K562 (cell line): ENCODE data around the gene MYO10. TPM values are rescaled to one million over a fixed set of nuclear protein-coding genes. Genes with fewer than 3 reads are reported as not detected.

Experiments
- ATAC-seq: fragments of 200-7000 bp; cut with Tn5 transposase; 3 replicates; pipeline ENCODE4 v1.9.1; 2020; ENCODE audit warnings: moderate library complexity
- BruUV-seq: library from RNA; stranded (reverse); fragments of 400-500 nt; replicated peaks from 2 replicates; lab custom pipeline; 2021; lab: Mats Ljungman, UMichigan
- CTCF ChIA-PET: fragments of 300-600 bp; formaldehyde crosslinking; extraction: SDS; loops from one replicate; lab custom pipeline; 2021; ENCODE audit warnings: low intra/inter-chr PET ratio; lab: Yijun Ruan, JAX
- POLR2A ChIA-PET: fragments of 300-600, 350-650 bp; sonication (Branson Sonifier 250); formaldehyde crosslinking; extraction: SDS; loops from one replicate; lab custom pipeline; 2021; ENCODE audit warnings: antibody characterized with exemption, inconsistent platforms; lab: Yijun Ruan, JAX
- DNase-seq, 4 experiments: peaks; one replicate each; pipeline versions ENCODE4 v3.0.0 to v3.0.0-alpha.2; 2011 to 2018; ENCODE audit warnings: low spot score in 3 of 4, mixed read lengths in 3 of 4; ENCODE audit errors: extremely low read depth in 1 of 4
- FAIRE-seq: peaks from 2 replicates; lab custom pipeline; 2011; peaks lifted over from hg19 to GRCh38; lab: Jason Lieb, UNC
- H2AFZ ChIP-seq: 2 replicates; pipeline ENCODE4 v1.6.0; 2011; ENCODE audit warnings: low read depth, low read length, control low read depth, inconsistent platforms
- H3K27ac ChIP-seq: fragments of 200-600 bp; 3 replicates; pipeline ENCODE4 v1.8.0; 2011; ENCODE audit warnings: low read depth, mild to moderate bottlenecking, control low read depth, inconsistent platforms, low read length, moderate library complexity, mixed read lengths; ENCODE audit errors: extremely low read depth
- H3K27me3 ChIP-seq, 2 experiments: fragments of 300-600 bp in 1 of 2; 2 replicates in 1 of 2; 3 replicates in 1 of 2; pipeline versions ENCODE4 v1.6.0 to v1.8.0; 2011; ENCODE audit warnings: inconsistent platforms in 2 of 2, low read length in 2 of 2, mild to moderate bottlenecking in 1 of 2, mixed read lengths in 1 of 2, moderate library complexity in 1 of 2; ENCODE audit not compliant: control insufficient read depth in 2 of 2, insufficient read depth in 2 of 2
- H3K36me3 ChIP-seq: fragments of 300-600 bp; 3 replicates; pipeline ENCODE4 v1.8.0; 2011; ENCODE audit warnings: mild to moderate bottlenecking, low read length, inconsistent platforms; ENCODE audit not compliant: control insufficient read depth, insufficient read depth
- H3K4me1 ChIP-seq, 2 experiments: fragments of 200-600 bp in 1 of 2; replicated peaks in 1 of 2; 2 replicates in 1 of 2; 3 replicates in 1 of 2; pipeline versions ENCODE4 v1.5.1 to v1.8.0; 2011; ENCODE audit warnings: inconsistent platforms in 2 of 2, low read length in 2 of 2, mild to moderate bottlenecking in 1 of 2, mixed read lengths in 1 of 2, moderate library complexity in 1 of 2; ENCODE audit not compliant: control insufficient read depth in 2 of 2, insufficient read depth in 2 of 2
- H3K4me2 ChIP-seq: 2 replicates; pipeline ENCODE4 v1.6.1; 2011; ENCODE audit warnings: low read length, control low read depth, inconsistent platforms, mixed read lengths; ENCODE audit not compliant: insufficient read depth
- H3K4me3 ChIP-seq: fragments of 200-600 bp; sonication (generic), shearing (Covaris generic); 2 replicates; pipeline ENCODE4 v1.5.1; 2016; ENCODE audit warnings: control low read depth, inconsistent platforms
- H3K79me2 ChIP-seq: fragments of 200-600 bp; 3 replicates; pipeline ENCODE4 v1.8.0; 2011; ENCODE audit warnings: low read length, inconsistent platforms; ENCODE audit not compliant: control insufficient read depth, insufficient read depth
- H3K9ac ChIP-seq, 2 experiments: 2 replicates each; pipeline versions ENCODE4 v1.6.0 to v1.6.1; 2011; ENCODE audit warnings: low read depth in 2 of 2, low read length in 2 of 2, control low read depth in 1 of 2, inconsistent platforms in 1 of 2, mild to moderate bottlenecking in 1 of 2, mixed read lengths in 1 of 2; ENCODE audit not compliant: insufficient read depth in 1 of 2
- H3K9me1 ChIP-seq: one replicate; pipeline ENCODE4 v1.6.0; 2011; ENCODE audit warnings: inconsistent platforms, mild to moderate bottlenecking, low read length, moderate library complexity; ENCODE audit not compliant: control insufficient read depth, insufficient read depth
- H3K9me3 ChIP-seq: replicated peaks from 2 replicates; pipeline ENCODE4 v1.5.1; 2011; ENCODE audit warnings: low read depth, low read length, inconsistent platforms; ENCODE audit not compliant: control insufficient read depth, insufficient read depth
- H4K20me1 ChIP-seq: replicated peaks from 2 replicates; pipeline ENCODE4 v1.6.1; 2011; ENCODE audit warnings: low read length, inconsistent platforms, mixed read lengths; ENCODE audit not compliant: control insufficient read depth, insufficient read depth
- BMI1 ChIP-seq: fragments of 150-350 bp; IDR thresholded peaks from 2 replicates; pipeline ENCODE4 v1.6.1; 2014; ENCODE audit warnings: low read length
- BRD4 ChIP-seq: fragments of 200-600 bp; sonication (generic); IDR thresholded peaks from 2 replicates; pipeline ENCODE4 v1.6.1; 2017; ENCODE audit warnings: inconsistent platforms
- HSF4 ChIP-seq: fragments of 250-450 bp; sonication (Bioruptor Pico); IDR thresholded peaks from 2 replicates; pipeline ENCODE4 v2.1.2; 2022; ENCODE audit warnings: mild to moderate bottlenecking, moderate library complexity, borderline replicate concordance
- NCOA6 ChIP-seq: fragments of 450-650 bp; IDR thresholded peaks from 2 replicates; pipeline ENCODE4 v1.6.1; 2017; ENCODE audit warnings: mild to moderate bottlenecking
- PYGO2 ChIP-seq: fragments of 450-650 bp; IDR thresholded peaks from 2 replicates; pipeline ENCODE4 v1.6.1; 2016; ENCODE audit warnings: mild to moderate bottlenecking, missing genetic modification characterization, moderate library complexity, missing compliant biosample characterization
- RBM15 ChIP-seq: fragments of 200-400 bp; formaldehyde crosslinking; IDR thresholded peaks from 2 replicates; pipeline ENCODE4 v1.6.1; 2018; ENCODE audit warnings: mild to moderate bottlenecking, low read length, moderate library complexity; ENCODE audit not compliant: insufficient read depth
- WGBS: fragments of 100-300 bp; shearing (Covaris generic); methylation state at CpG from one replicate; pipeline ENCODE4 v1.1.6; 2016; ENCODE audit warnings: low coverage, mixed read lengths; ENCODE audit not compliant: insufficient coverage; ENCODE audit errors: missing lambda C conversion rate; 5-methylcytosine and 5-hydroxymethylcytosine counted together
- in situ Hi-C: fragments of 300-500 bp; cut with MboI; formaldehyde crosslinking; loops from 4 replicates; pipeline ENCODE4 v1.15.0; 2018; ENCODE audit warnings: inconsistent platforms, mixed read lengths
- intact Hi-C: fragments of 100-400 bp; cut with micrococcal nuclease; formaldehyde crosslinking; loops from 2 replicates; pipeline ENCODE4 v1.14.2; 2022
- polyA plus RNA-seq, 8 experiments: library from polyadenylated mRNA; depleted of rRNA in 4 of 8; stranded (reverse) in 5 of 8; unstranded in 3 of 8; fragments of >200 nt; fragmentation: Nextera tagmentation in 2 of 8; fragmentation: Illumina TruSeq in 1 of 8; extraction: Ambion mirVana in 2 of 8; extraction: Trizol in 1 of 8; gene quantifications; 2 replicates each; pipeline versions ENCODE4 v1.2.1 to v1.2.3, GENCODE V29; 2011 to 2014; ENCODE audit warnings: inconsistent platforms in 1 of 8, missing spikeins in 1 of 8
- total RNA-seq, 7 experiments: library from RNA; depleted of rRNA in 6 of 7; stranded (reverse); fragments of >200 nt in 6 of 7; fragmentation: Illumina TruSeq in 2 of 7; extraction: Trizol in 2 of 7; gene quantifications; 2 replicates each; pipeline versions ENCODE4 v1.2.1 to v1.2.3, GENCODE V29; 2011 to 2021; ENCODE audit warnings: low replicate concordance in 1 of 7
- TF ChIP-seq, protein P1 (sequence below): sonication (generic); formaldehyde crosslinking; IDR thresholded peaks from 2 replicates; pipeline ENCODE4 v1.8.1; 2023; ENCODE audit warnings: mild to moderate bottlenecking, missing genetic modification reagents
- TF ChIP-seq, protein P2 (sequence below): fragments of 450-650 bp; IDR thresholded peaks from 2 replicates; pipeline ENCODE4 v1.6.1; 2016; ENCODE audit warnings: missing biosample characterization, missing genetic modification characterization
- TF ChIP-seq, protein P3 (sequence below): fragments of 250-450 bp; sonication (Bioruptor Pico); IDR thresholded peaks from 2 replicates; pipeline ENCODE4 v1.5.0; 2021
- TF ChIP-seq, protein P4 (sequence below), 2 experiments: fragments of 450-650 bp; IDR thresholded peaks; 2 replicates each; pipeline ENCODE4 v1.6.1; 2016

MYO10 gene
- total and polyA plus RNA-seq, 9 of the 15 experiments (the other 6 are each of a cell fraction or from before 2014, with no cell fraction given): 0.04 to 0.24 TPM; not detected in 7

DNA sequence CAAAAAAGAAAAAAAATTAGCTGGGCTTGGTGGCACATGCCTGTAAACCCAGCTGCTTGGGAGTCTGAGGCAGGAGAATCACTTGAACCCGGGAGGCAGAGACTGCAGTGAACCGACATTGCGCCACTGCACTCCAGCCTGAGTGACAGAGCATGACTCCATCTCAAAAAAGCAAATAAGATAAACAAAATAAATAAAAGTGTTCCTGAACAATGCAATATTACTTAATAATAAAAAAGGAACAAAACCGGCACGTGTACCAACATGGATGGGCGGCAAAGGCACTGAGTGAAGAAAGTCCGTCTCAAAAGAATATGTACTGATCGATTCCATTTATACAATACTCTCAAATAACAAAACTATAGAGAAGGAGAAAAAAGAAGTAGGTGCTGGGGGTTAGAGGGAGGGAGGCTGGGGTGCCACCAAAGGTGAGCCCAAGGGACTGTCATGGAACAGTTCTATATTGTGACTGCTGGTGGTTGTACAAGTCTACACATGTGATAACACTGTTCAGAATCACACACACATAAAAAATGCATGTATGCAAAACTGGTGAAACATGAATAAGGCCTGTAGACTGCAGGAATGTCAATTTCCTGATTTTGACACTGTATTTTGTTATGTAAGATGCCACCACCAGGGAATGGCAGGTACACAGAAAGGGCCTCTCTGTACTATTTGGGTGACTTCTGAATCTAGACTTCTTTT, 15.8 kb downstream of the MYO10 start (continued):
- TF ChIP-seq, protein P1, sequence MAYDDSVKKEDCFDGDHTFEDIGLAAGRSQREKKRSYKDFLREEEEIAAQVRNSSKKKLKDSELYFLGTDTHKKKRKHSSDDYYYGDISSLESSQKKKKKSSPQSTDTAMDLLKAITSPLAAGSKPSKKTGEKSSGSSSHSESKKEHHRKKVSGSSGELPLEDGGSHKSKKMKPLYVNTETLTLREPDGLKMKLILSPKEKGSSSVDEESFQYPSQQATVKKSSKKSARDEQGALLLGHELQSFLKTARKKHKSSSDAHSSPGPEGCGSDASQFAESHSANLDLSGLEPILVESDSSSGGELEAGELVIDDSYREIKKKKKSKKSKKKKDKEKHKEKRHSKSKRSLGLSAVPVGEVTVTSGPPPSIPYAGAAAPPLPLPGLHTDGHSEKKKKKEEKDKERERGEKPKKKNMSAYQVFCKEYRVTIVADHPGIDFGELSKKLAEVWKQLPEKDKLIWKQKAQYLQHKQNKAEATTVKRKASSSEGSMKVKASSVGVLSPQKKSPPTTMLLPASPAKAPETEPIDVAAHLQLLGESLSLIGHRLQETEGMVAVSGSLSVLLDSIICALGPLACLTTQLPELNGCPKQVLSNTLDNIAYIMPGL (CRISPR knock-in tag): no peak
- TF ChIP-seq NCOA6: no peak

DNA sequence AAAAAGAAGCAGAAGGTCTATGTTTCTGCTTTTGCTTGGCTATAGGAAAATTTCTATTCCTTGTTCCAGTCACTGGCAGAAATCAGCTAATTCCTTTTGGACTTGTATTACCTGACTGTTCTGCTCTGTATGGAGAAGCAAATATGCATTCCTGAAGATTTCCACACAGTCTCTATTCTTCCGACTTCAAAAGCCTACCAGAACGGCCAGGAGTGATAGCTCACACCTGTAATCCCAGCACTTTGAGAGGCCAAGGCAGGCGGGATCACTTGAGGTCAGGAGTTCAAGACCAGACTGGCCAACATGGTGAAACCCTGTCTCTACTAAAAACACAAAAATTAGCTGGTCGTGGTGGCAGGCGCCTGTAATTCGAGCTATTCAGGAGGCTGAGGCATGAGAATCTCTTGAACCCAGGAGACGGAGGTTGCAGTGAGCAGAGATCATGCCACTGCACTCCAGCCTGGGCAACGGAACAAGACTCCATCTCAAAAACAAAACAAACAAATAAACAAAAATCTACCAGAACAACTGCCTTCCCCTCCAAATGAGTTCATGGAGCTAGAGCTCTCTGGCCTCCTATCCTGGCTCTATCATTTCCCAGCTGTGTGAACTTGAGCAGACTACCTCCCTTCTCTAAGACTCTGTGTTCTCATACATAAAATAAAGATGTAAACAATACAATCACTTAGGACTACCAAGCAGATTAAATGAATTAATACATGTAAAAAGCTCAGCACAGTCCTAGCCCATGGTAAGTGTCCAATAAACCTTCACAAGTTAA, 17.0 kb downstream of the MYO10 start:
- Histone ChIP-seq H2AFZ (no peak overlapping the region), H3K36me3 (no peaks in the 10 kb centered on the region), H3K4me3 (no peak overlapping the region), H3K79me2 (no peaks in the 10 kb centered on the region), H3K9ac (no peak overlapping the region), H3K4me1 (no peaks in the 10 kb centered on the region), H3K27ac (no peak overlapping the region), H3K27me3 (peaks cover 0 to 5% of the 10 kb centered on the region in 2 experiments; a peak in 1 of 5 replicates), H4K20me1 (no peaks in the 10 kb centered on the region), H3K9me3 (no peaks in the 10 kb centered on the region), H3K9me1 (no peaks in the 10 kb centered on the region), H3K4me2 (no peak overlapping the region)
- under 1% methylated on average over 8 of the region's 8 CpGs for WGBS
- ChIA-PET CTCF (no interaction called here), POLR2A (interaction anchor here (0.6 to 1.1 kb wide), 2 partner anchors 12 to 28 kb away, joined by 3 read pairs; no protein-coding TSS in a partner anchor)
- DNase-seq (no peak), FAIRE-seq (no peak), ATAC-seq (no peak)
- no TSS peak for BruUV-seq
- intact Hi-C loops: no loop called here
- in situ Hi-C loops: loop anchor here (25.0 kb wide), 1 partner anchor 668 kb away; the partner anchor contains the start of genes TAF11L10, TAF11L7, TAF11L8 and TAF11L9
- TF ChIP-seq, protein P2, sequence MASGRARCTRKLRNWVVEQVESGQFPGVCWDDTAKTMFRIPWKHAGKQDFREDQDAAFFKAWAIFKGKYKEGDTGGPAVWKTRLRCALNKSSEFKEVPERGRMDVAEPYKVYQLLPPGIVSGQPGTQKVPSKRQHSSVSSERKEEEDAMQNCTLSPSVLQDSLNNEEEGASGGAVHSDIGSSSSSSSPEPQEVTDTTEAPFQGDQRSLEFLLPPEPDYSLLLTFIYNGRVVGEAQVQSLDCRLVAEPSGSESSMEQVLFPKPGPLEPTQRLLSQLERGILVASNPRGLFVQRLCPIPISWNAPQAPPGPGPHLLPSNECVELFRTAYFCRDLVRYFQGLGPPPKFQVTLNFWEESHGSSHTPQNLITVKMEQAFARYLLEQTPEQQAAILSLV (tag): no peak
- TF ChIP-seq RBM15 (no peak), BMI1 (no peak), HSF4 (CRISPR knock-in tag) (no peak), PYGO2 (no peak), BRD4 (no peak)
- TF ChIP-seq, protein P3, sequence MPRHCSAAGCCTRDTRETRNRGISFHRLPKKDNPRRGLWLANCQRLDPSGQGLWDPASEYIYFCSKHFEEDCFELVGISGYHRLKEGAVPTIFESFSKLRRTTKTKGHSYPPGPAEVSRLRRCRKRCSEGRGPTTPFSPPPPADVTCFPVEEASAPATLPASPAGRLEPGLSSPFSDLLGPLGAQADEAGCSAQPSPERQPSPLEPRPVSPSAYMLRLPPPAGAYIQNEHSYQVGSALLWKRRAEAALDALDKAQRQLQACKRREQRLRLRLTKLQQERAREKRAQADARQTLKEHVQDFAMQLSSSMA (CRISPR knock-in tag): no peak
- TF ChIP-seq, protein P4, sequence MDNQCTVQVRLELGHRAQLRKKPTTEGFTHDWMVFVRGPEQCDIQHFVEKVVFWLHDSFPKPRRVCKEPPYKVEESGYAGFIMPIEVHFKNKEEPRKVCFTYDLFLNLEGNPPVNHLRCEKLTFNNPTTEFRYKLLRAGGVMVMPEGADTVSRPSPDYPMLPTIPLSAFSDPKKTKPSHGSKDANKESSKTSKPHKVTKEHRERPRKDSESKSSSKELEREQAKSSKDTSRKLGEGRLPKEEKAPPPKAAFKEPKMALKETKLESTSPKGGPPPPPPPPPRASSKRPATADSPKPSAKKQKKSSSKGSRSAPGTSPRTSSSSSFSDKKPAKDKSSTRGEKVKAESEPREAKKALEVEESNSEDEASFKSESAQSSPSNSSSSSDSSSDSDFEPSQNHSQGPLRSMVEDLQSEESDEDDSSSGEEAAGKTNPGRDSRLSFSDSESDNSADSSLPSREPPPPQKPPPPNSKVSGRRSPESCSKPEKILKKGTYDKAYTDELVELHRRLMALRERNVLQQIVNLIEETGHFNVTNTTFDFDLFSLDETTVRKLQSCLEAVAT (IDR thresholded peaks at IDR 0.05): no peak
